HG03159 (cell line): Measurements from ENCODE around the gene MEG3.
"Not testable (repeated sequence)": the region's sequence is repeated elsewhere in the genome, so short reads cannot be mapped to it uniquely, and the experiment has no call there.

Experiments used
- ATAC-seq: cut with Tn5 transposase; IDR thresholded peaks from one replicate; pipeline ENCODE4 v1.9.1; 2021; ENCODE audit warnings: mild to moderate bottlenecking, moderate library complexity; ENCODE audit not compliant: unreplicated experiment

The MEG3 gene

GRCh38 chr14:100813291-100813690 lies 12.6 kb upstream of the MEG3 start:
- ATAC-seq, result no peak

GRCh38 chr14:100815478-100816285 lies 10.2 kb upstream of the MEG3 start:
- no peak for ATAC-seq

GRCh38 chr14:100816286-100816949 lies 9.5 kb upstream of the MEG3 start:
- no peak for ATAC-seq

GRCh38 chr14:100816950-100817901 lies 8.7 kb upstream of the MEG3 start:
- ATAC-seq, result no peak

GRCh38 chr14:100818221-100818699 lies 7.7 kb upstream of the MEG3 start:
- ATAC-seq, result no peak

DNA sequence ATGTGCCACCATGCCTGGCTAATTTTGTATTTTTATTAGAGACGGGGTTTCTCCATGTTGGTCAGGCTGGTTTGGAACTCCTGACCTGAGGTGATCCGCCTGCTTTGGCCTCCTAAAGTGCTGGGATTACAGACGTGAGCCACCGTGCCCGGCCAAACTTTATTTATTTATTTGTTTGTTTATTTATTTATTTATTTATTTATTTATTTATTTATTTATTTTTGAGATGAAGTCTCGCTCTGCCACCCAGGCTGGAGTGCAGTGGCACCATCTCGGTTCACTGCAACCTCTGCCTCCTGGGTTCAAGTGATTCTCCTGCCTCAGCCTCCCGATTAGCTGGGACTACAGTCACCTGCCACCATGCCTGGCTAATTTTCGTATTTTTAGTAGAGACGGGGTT lies 7.0 kb upstream of the MEG3 start:
- not testable (repeated sequence) for ATAC-seq

GRCh38 chr14:100819453-100819828 lies 6.5 kb upstream of the MEG3 start:
- no peak for ATAC-seq

GRCh38 chr14:100819829-100820475 lies 6.0 kb upstream of the MEG3 start:
- ATAC-seq, result no peak

GRCh38 chr14:100820957-100821356 lies 5.0 kb upstream of the MEG3 start:
- no peak for ATAC-seq

DNA sequence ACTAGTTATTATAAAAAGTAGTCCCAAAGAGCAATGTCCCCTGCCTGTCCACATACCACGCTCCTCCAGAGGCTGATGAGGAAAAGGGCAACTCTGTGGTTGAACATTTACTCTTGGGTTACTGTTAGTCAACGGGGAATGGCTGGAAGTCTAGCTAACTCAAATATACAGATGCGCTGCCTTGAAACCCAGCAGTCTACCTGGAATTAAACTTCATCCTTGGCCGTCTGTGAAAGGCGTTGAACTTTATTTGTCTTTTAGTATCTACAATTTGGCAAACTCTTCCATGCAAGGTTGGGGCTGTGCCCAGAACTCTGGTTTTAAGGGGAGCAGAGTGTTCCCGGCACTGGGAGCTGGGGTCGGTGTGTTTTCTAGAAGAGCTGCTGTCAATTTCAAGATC lies 3.9 kb upstream of the MEG3 start:
- no peak for ATAC-seq

- ATAC-seq, result no peak
Measured at GRCh38 chr14:100822532-100823296, 3.2 kb upstream of the MEG3 start.

- ATAC-seq, result no peak
Measured at GRCh38 chr14:100823413-100824080, 2.4 kb upstream of the MEG3 start.

GRCh38 chr14:100824091-100824551 lies 1.8 kb upstream of the MEG3 start:
- ATAC-seq, result no peak

DNA sequence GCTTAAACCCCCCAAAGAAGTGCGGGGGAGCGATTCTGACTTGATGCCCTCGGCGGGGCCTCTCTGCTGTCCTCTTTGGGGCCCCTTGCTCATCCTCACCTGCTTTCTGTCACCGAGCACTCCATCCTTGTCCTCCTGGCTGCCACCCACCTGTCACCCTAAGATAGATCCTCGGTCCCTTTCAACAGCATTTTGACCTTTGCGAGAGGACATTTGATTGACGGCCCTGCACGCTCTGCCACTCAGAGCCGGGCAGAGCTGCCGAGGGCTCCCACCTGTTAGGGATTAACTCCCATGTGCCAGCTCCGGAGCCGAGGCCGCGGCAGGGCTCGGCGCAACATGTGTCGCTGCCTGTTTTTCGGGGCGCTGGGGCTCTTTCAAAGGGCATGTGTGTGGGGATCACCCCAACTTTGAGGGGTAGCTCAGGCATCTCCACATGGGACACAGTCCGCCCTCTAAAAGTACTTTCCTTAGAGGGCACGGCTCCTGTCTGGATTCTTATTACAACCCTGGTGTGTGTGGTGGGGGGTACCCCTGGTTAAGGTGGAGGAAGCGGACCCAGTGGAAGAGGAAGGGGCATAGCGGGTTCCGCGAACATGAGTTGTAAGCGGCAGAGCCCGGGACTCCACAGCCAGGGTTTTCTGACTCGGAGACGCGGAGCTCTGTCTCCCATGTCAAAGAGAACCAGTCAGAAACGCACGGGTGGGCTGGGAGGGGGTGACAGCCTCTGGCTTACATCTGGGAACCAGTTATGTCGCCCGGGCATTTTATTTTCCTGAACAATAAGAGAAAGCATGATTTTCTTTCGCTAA lies 811 bp upstream of the MEG3 start:
- ATAC-seq, result no peak

DNA sequence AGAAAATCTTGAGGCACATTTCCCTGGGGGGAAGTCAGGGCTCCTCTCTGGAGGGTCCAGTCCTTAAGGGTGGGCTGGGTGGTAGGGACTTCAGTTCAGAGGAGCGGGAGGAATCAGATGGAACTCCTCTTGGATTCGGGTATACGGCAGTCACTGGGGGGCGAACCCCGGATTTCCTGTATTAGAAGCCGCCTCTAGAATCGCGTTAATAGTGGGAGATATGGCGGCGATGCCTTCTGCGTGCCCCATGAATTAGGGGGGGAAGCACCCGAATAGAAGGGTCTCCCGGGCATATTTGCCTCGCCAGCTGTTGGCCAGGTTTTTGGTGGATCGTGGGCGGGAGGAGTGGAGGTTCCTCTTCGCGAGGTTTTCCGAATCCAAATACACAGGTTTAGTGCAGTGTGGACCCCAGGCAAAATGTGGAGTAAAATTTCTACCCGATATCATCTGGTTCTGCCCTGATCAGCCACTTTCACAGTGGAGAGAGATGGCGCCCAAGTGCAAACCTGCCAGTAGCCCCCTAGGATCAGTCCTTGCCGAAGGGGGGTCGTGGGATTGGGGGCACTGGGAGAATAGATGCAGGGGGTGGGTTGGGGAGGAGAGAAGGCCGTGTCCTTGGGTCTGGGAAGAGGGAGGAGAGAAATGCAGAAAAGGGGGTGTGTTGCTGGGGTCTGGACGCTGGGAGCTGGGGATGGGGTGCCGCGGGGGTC lies 628 bp downstream of the MEG3 start:
- ATAC-seq, result no peak

GRCh38 chr14:100827101-100828021 lies 1.4 kb downstream of the MEG3 start:
- no peak for ATAC-seq
